Measurements from ENCODE around the gene BEGAIN. TPM values are rescaled to one million over a fixed set of nuclear protein-coding genes. Genes with fewer than 3 reads are reported as not detected.

BEGAIN gene
- total and polyA plus RNA-seq, 2 donors (not counting 3 experiments of a cell fraction or from before 2014, with no cell fraction given), result 0.49 TPM; not detected in 1

GRCh38 chr14:100605706-100606686 lies 18.8 kb upstream of the BEGAIN start:
- FAIRE-seq, result no peak
- POLR2A ChIA-PET, result no interaction called here

DNA sequence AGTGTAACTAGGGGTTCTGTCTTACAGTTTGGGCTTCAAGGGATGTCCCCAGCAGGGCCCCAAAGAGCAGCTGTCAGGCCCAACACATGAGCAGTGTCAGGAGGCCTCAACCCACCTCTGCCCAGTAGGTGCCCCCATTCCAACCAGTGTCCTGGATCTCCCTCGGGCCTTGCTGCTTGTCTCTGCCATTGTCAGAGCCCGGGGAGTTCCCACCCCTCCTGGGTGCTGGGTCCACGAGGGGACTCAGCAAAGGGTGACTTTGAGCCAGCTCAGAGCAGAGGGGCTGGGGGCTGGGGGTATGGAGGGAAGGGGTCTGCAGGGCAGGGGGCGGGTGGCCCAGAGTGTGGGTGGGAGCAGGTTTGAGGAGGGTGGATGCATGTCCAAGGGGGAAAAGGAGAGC lies 18.0 kb upstream of the BEGAIN start:
- dilution Hi-C loops (cut with MboI; ENCODE audit: extremely low pct_ligation_motif_present, low sequenced_read_pairs) (no loop called here), intact Hi-C loops (cut with micrococcal nuclease) (no loop called here)
- Histone ChIP-seq H3K9ac (replicated peaks; ENCODE audit: extremely low read depth, insufficient read depth, low read length) (no peak overlapping the region), H3K4me3 (replicated peaks in 1 of 3; ENCODE audit: insufficient read depth in 1 of 3, low read depth in 1 of 3, low read length in 3 of 3) (no peak overlapping the region), H3K27ac (ENCODE audit: insufficient read depth, low read depth, low read length) (no peak overlapping the region), H3K9me3 (replicated peaks; ENCODE audit: control insufficient read depth, insufficient read depth, low read length) (no peaks in the 10 kb centered on the region), H3K4me1 (ENCODE audit: control insufficient read depth, extremely low read depth, insufficient read depth, low read length) (no peaks in the 10 kb centered on the region), H3K79me2 (ENCODE audit: control insufficient read depth, insufficient read depth, low read length) (no peaks in the 10 kb centered on the region), H3K4me2 (ENCODE audit: insufficient read depth, low read length) (no peak overlapping the region), H3K9me1 (replicated peaks; ENCODE audit: control insufficient read depth, extremely low read depth, insufficient read depth, low read length) (no peaks in the 10 kb centered on the region), H2AFZ (ENCODE audit: low read depth, low read length) (no peak overlapping the region), H4K20me1 (replicated peaks; ENCODE audit: control insufficient read depth, extremely low read depth, insufficient read depth, low read length) (no peaks in the 10 kb centered on the region), H3K27me3 (ENCODE audit: control insufficient read depth in 2 of 2, insufficient read depth in 2 of 2, low read length in 2 of 2) (peaks cover 0 to 8% of the 10 kb centered on the region in 2 experiments), H3K36me3 (ENCODE audit: control insufficient read depth in 2 of 2, extremely low read depth in 1 of 2, insufficient read depth in 2 of 2, low read length in 2 of 2) (no peaks in the 10 kb centered on the region)
- no peak for TF ChIP-seq POLR2AphosphoS5 (IDR thresholded peaks at IDR 0.05; ENCODE audit: insufficient read depth, low read depth, low read length)
- TF ChIP-seq GATA2 (IDR thresholded peaks at IDR 0.05; ENCODE audit: insufficient read depth, insufficient read length, low read depth, low read length), result no peak
- TF ChIP-seq, protein P1, sequence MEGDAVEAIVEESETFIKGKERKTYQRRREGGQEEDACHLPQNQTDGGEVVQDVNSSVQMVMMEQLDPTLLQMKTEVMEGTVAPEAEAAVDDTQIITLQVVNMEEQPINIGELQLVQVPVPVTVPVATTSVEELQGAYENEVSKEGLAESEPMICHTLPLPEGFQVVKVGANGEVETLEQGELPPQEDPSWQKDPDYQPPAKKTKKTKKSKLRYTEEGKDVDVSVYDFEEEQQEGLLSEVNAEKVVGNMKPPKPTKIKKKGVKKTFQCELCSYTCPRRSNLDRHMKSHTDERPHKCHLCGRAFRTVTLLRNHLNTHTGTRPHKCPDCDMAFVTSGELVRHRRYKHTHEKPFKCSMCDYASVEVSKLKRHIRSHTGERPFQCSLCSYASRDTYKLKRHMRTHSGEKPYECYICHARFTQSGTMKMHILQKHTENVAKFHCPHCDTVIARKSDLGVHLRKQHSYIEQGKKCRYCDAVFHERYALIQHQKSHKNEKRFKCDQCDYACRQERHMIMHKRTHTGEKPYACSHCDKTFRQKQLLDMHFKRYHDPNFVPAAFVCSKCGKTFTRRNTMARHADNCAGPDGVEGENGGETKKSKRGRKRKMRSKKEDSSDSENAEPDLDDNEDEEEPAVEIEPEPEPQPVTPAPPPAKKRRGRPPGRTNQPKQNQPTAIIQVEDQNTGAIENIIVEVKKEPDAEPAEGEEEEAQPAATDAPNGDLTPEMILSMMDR (IDR thresholded peaks at IDR 0.05; ENCODE audit: extremely low read depth in 1 of 2, insufficient read depth in 1 of 2, low read depth in 1 of 2, low read length in 2 of 2), result no peak
- no peak for TF ChIP-seq POLR2A (IDR thresholded peaks at IDR 0.05; ENCODE audit: low read depth, low read length)
- no peak for TF ChIP-seq MYC (IDR thresholded peaks at IDR 0.05; ENCODE audit: low read depth, low read length)
- TF ChIP-seq MAX (IDR thresholded peaks at IDR 0.05; ENCODE audit: insufficient read depth, insufficient read length), result no peak
- CTCF ChIA-PET, result no interaction called here
- DNase-seq (ENCODE audit: low read depth, low spot score) (no peak), FAIRE-seq (no peak)
- POLR2A ChIA-PET, result no interaction called here
- BruUV-seq (replicated peaks), result no TSS peak

More at GRCh38 chr14:100605706-100606686, 18.8 kb upstream of the BEGAIN start:
- H3K9me3 ChIP-seq (replicated peaks; ENCODE audit: control insufficient read depth, insufficient read depth, low read length), result no peaks in the 10 kb centered on the region
- no TSS peak for BruUV-seq (replicated peaks)
- CTCF ChIA-PET, result no interaction called here
- TF ChIP-seq EZH2 (IDR thresholded peaks at IDR 0.05; ENCODE audit: borderline replicate concordance, low read depth, low read length, severe bottlenecking) (no peak), MYC (IDR thresholded peaks at IDR 0.05; ENCODE audit: low read depth, low read length) (no peak)
- no peak for DNase-seq (ENCODE audit: low read depth, low spot score)
- peaks cover 0 to 3% of the 10 kb centered on the region in 2 experiments for H3K27me3 ChIP-seq (ENCODE audit: control insufficient read depth in 2 of 2, insufficient read depth in 2 of 2, low read length in 2 of 2)
- H3K9me1 ChIP-seq (replicated peaks; ENCODE audit: control insufficient read depth, extremely low read depth, insufficient read depth, low read length), result no peaks in the 10 kb centered on the region
- no peak overlapping the region for H3K27ac ChIP-seq (ENCODE audit: insufficient read depth, low read depth, low read length)
- intact Hi-C loops (cut with micrococcal nuclease), result no loop called here
- no peak overlapping the region for H3K4me3 ChIP-seq (replicated peaks in 1 of 3; ENCODE audit: insufficient read depth in 1 of 3, low read depth in 1 of 3, low read length in 3 of 3)
- no peaks in the 10 kb centered on the region for H3K36me3 ChIP-seq (ENCODE audit: control insufficient read depth in 2 of 2, extremely low read depth in 1 of 2, insufficient read depth in 2 of 2, low read length in 2 of 2)
- H4K20me1 ChIP-seq (replicated peaks; ENCODE audit: control insufficient read depth, extremely low read depth, insufficient read depth, low read length), result no peaks in the 10 kb centered on the region
- H3K4me1 ChIP-seq (ENCODE audit: control insufficient read depth, extremely low read depth, insufficient read depth, low read length), result no peaks in the 10 kb centered on the region
- H3K79me2 ChIP-seq (ENCODE audit: control insufficient read depth, insufficient read depth, low read length), result no peaks in the 10 kb centered on the region
- no peak overlapping the region for H3K4me2 ChIP-seq (ENCODE audit: insufficient read depth, low read length)
- H3K9ac ChIP-seq (replicated peaks; ENCODE audit: extremely low read depth, insufficient read depth, low read length), result no peak overlapping the region
- no peak overlapping the region for H2AFZ ChIP-seq (ENCODE audit: low read depth, low read length)
- dilution Hi-C loops (cut with MboI; ENCODE audit: extremely low pct_ligation_motif_present, low sequenced_read_pairs), result no loop called here
